Stimulated activated CD4-positive, alpha-beta T cell treated with anti-CD3 and anti-CD28 coated beads, TNF-alpha, amount 100 ng/mL, for 48 hours (primary cell): ENCODE measurements around the gene EXPH5.

Experiments used
- DNase-seq, 3 donors: peaks; one replicate each; pipeline ENCODE4 v3.0.0-alpha.2; 2020; ENCODE audit warnings: low read depth in 3 of 3

Gene EXPH5

GRCh38 chr11:108562746-108563581 lies 30.6 kb downstream of the EXPH5 start:
- DNase-seq, result no peak

GRCh38 chr11:108561535-108561991 lies 32.0 kb downstream of the EXPH5 start:
- DNase-seq, result no peak

- DNase-seq, result no peak
Observed at GRCh38 chr11:108559904-108560303, 33.7 kb downstream of the EXPH5 start.

DNA sequence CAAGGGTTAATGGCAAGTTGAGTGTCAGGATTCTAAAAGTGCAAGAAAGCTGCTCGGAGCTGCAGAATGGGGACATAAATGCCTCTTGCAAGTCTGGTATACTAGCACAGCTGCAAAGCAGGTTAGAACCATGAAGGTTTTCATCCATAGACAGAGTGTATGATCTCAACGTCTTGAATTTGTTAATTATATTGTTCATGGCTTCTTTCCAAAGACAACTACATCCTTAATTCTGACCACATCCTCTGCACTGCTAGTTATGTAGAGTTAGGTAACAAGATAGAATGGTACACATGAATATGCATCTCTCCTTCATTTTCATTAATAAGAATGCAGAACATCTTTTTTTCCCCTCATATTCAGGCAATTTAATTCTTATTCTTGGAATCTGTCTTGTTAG lies 34.2 kb downstream of the EXPH5 start:
- no peak for DNase-seq

DNA sequence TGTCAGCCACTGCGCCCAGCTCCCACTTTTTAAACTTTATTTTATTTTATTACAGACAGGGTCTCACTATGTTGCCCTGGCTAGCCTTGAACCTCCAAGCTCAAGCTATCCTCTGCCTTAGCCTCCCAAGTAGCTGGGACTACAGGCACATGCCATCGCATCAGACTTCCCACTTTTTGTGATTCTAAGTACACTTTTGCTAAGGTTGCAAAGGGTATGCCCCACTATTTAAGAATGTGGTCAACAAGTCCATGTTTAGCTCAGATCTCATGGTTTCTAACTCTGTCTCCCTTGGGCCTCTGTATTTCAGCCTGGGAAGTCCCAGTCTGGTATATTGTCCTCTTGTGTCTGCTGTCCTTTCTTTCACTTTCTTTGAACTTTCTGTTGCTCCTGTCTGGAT lies 35.3 kb downstream of the EXPH5 start:
- no peak for DNase-seq

DNA sequence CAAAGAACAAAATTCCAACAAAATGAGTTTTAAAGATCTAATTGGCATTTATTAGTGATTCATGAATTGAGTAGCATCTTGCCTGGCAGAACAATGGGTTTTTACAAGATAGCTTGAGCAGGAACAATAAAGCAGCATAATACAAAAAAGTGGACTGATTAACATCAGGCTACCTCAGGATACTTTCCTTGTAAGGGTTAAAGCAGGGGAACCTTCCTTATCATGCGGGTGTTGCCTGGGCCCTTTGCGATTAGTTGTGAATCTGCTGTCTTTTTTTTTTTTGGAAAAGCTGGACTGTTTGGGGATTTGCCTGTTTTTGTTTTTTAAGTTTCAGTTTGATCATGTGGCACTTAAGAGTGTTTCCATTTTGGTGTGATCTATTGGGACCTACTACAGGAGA lies 37.5 kb downstream of the EXPH5 start:
- no peak for DNase-seq

GRCh38 chr11:108551651-108552462 lies 41.7 kb downstream of the EXPH5 start:
- no peak for DNase-seq

GRCh38 chr11:108549319-108549885 lies 44.2 kb downstream of the EXPH5 start:
- no peak for DNase-seq

DNA sequence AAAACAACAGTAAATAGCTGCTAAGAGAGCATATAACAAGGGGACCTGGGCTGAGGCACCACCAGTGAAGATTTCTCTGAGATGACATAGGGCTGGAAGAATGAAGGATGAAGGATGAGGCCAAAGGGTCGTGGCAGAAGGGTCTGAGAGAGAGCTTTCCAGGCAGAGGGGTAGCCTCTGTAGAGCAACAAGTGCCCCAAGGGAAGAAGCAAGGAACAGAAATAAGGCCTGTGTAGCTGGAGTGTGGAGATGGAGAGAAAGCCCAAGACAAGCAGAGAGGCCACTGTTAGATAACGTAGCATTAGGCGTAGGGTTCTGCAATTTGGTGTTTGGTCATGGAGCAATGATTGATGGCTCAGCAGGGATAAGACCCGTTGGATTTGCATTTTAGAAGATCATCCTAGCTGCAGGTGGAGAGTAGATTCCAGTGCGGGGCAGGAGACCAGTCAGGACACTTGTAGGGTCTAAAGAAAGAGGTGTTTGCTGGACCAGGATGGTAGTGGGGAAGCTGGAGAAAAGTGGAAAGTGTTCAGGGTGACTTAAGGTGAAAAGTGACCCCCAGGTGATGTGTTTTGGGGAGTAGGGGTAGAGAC lies 47.6 kb downstream of the EXPH5 start:
- DNase-seq, result no peak

DNA sequence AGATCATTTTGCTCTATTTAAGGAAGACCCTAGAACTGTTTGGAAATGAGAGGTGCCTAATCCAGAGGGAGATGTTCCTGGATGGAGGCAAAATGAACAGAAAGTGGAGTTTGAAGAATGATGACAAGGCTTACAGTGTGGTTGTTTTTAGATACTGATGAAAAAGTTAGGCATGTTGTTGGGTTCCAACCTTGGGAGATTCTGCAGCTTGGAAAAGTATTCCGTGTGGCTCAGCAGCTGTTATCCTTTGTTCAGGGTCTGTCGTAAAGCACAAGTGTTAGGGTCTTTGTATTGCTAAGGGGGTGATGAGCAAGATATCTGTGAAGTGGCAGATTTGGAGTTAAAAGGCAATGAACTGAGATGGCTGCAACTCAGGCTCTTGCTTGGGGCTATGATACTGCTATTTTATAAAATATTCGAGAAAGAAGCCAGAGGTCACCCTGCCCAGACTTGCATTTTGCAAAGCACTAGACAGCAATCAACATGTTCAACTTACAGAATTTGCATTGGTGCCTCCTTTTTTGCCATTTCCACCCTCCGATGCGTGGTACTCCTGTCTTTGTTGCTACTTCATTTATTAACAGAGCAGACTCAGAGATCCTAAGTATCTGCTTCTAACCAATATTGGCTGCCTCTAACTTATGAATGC lies 50.1 kb downstream of the EXPH5 start:
- DNase-seq, result no peak

DNA sequence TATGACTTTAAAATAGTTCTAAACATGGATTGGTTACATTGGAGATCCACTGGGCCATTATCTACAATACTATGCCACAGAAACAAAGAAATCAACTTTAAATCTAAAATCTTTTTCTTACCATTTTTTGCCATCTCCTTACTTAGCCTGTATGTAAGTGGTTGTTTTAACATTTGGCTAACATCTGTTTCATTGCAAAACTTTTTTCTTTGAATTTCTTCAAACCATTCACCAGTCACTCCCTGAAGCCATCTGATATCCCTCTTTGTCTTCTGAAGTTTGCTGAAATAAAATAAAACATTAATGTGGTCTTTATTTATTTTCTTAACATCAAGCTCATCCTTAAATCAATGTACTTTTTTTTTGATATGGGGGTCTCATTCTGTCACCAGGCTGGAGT lies 52.0 kb downstream of the EXPH5 start:
- no peak for DNase-seq

DNA sequence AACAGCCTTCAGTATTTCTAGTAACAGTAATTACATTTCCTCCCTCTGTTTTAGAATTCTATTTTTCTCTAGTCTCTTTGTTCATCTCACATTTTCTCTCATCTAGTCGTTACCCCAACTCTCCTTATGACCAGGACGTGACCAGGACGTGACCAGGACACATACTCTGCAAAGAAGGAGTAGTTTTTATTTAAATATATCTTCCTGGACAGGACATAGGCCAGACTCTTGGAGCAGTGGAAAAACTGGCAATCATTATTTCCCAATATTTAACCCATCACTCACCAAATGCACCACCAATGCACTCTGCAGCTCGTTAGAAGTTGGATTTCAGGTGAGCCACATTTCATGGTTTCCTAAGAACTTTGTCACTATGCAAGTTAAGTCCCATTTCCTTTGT lies 55.1 kb downstream of the EXPH5 start:
- DNase-seq, result no peak

- DNase-seq, result no peak
Observed at GRCh38 chr11:108538022-108538424, 55.5 kb downstream of the EXPH5 start.

GRCh38 chr11:108536783-108537182 lies 56.8 kb downstream of the EXPH5 start:
- DNase-seq, result no peak

DNA sequence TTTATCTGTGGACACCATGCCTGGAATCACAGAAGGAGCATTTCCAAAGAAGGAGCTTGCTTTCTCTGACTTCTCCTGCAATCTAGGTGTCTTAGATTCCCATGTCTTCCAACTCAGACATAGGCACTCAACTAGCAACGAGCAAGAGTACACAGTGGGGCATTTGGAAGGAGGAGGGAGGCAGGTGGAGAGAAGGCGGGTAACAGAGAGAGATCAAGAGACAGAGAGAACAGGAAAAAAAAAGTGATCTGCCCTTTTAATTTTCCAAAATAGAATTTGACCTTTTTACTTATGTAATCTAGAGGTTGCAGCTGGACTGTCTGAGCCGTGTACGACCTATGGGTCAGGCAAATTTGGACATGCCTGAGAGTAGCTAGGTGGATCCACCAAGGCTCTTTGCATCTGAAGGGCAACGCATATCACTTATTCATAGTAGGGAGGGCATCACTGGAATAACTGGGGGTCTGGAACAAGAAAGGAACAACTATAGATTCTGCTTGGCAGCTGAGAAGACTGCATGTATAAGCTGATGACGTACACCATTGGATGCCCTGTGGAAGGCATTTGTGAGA lies 58.1 kb downstream of the EXPH5 start:
- DNase-seq, result no peak

DNA sequence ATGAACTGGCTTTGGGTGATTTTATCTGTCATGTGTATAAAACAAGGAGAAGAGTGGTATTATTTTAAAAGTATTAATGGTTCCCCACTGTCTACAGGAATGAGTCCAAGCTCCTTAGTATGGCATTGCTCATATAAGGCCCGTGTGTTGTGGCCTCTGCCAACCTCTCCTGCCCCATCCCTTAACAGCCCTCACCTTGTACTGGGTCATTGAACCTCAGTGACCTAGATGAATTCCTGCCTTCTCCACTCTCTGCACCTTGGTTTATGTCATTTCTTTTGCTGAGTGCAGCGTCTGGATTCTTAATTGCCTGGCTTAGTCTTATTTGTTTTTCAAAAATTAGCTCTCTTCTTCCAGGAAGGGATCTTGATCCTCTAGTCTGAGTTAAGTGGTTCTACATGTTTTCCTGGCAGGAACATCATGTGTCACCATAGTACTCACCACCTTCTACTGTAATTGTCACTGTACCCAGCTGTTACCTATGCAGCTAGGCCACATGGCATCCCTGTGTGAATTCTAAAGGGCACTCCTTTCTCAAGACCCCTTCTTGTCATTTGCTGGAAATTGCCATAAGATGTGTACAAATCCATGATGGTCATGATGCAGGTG lies 59.2 kb downstream of the EXPH5 start:
- no peak for DNase-seq

DNA sequence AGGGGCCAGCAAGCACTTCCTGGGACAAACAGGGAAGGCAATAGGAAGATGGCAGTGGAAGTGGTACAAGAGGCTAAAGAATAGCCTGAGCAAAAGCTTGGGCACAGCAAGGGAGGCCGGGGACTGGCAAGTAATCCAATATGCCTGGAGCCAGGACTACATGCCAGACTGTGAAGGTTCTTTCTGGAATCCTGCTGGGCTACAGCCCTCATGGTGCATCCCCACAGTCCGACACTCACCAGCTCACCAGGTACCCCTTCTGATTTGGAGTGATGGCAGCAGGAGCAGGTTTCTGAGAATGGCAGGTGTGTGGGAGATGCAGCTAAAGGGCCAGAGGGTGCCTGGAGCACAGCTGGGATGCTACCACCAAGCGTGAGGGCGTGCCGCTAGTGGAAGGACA lies 63.1 kb downstream of the EXPH5 start:
- DNase-seq, result no peak

- no peak for DNase-seq
Observed at GRCh38 chr11:108527382-108527781, 66.2 kb downstream of the EXPH5 start.

DNA sequence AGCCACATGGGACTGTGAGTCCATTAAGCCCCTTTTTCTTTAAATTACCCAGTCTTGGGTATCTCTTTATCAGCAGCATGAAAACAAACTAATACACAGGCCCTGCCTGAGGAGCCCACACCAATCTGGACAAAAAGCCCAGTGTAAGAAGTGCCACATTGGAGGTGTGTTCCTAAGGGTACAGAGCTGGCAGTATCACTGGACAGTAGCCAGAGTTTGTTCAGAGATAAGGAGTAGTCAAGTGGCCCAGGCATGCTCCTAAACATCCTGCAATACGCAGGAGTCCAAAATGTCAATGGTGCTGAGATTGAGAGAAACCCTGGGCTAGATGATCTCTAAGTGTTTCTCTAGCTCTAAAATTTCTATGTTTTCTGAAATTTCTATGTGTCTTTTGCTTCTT lies 68.4 kb downstream of the EXPH5 start:
- DNase-seq, result no peak

GRCh38 chr11:108524422-108524821 lies 69.1 kb downstream of the EXPH5 start:
- DNase-seq, result no peak

DNA sequence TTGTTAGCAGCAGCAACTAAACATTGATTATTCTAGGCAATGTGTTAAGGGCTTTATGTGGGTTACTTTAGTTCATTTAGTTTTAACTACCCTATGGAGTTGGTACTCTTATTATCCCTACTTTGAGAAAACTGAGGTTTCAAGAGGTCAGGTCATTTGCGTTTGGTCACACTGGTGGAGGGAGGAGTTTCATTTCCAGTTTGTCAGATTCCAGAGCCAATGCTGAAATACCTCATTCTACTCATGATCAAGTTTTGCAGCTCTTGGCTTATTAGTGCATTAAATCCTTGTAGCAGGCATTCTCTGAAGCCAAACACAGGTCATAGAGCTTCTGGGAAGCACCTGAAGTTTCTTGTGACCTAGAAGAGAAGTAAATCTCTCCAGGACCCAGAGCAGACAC lies 71.2 kb downstream of the EXPH5 start:
- DNase-seq, result no peak
